PC-9 (cell line): ENCODE data around the gene GAK. TPM values are rescaled to one million over a fixed set of nuclear protein-coding genes. Genes with fewer than 3 reads are reported as not detected.

Source experiments
- BruUV-seq: library from RNA; stranded (reverse); fragments of 400-500 nt; replicated peaks from 2 replicates; lab custom pipeline; 2021; lab: Mats Ljungman, UMichigan
- CTCF ChIA-PET: fragments of 300-600 bp; sonication (Branson Sonifier 250); formaldehyde crosslinking; loops from one replicate; lab custom pipeline; 2022; ENCODE audit warnings: antibody characterized with exemption; lab: Charles Lee
- POLR2A ChIA-PET: fragments of 300-600 bp; sonication (Branson Sonifier 250); formaldehyde crosslinking; loops from one replicate; lab custom pipeline; 2022; ENCODE audit warnings: antibody characterized with exemption; ENCODE audit not compliant: unreplicated experiment; lab: Charles Lee
- DNase-seq, 2 experiments: peaks; one replicate each; pipeline versions ENCODE4 v3.0.0 to v3.0.0-alpha.2; 2015 to 2022; ENCODE audit warnings: mixed read lengths in 1 of 2
- H2AFZ ChIP-seq: fragments of 200-600 bp; sonication (generic); 2 replicates; pipeline ENCODE4 v1.8.1; 2017; ENCODE audit warnings: antibody characterized with exemption
- H3F3A ChIP-seq: fragments of 200-600 bp; sonication (generic); 2 replicates; pipeline ENCODE4 v1.8.1; 2017; ENCODE audit warnings: antibody characterized with exemption, mild to moderate bottlenecking, low read depth; ENCODE audit not compliant: insufficient read depth
- H3K27ac ChIP-seq: fragments of 200-600 bp; sonication (generic); 2 replicates; pipeline ENCODE4 v1.6.1; 2016; ENCODE audit warnings: mixed run types
- H3K27me3 ChIP-seq: fragments of 200-600 bp; sonication (generic); 2 replicates; pipeline ENCODE4 v1.6.1; 2016; ENCODE audit warnings: low read depth, mixed run types; ENCODE audit not compliant: insufficient read depth
- H3K36me3 ChIP-seq: fragments of 200-600 bp; sonication (generic); 2 replicates; pipeline ENCODE4 v1.6.1; 2016; ENCODE audit warnings: low read depth, mixed run types
- H3K4me1 ChIP-seq: fragments of 200-600 bp; sonication (generic); replicated peaks from 2 replicates; pipeline ENCODE4 v1.6.1; 2016; ENCODE audit warnings: mixed run types; ENCODE audit not compliant: insufficient read depth
- H3K4me2 ChIP-seq: fragments of 200-600 bp; sonication (generic); 2 replicates; pipeline ENCODE4 v1.6.1; 2017; ENCODE audit warnings: mixed run types
- H3K4me3 ChIP-seq: fragments of 200-600 bp; sonication (generic); 2 replicates; pipeline ENCODE4 v1.6.1; 2016; ENCODE audit warnings: mixed run types
- H3K79me2 ChIP-seq: fragments of 200-600 bp; sonication (generic); 2 replicates; pipeline ENCODE4 v1.6.1; 2017; ENCODE audit warnings: low read depth, mixed run types
- H3K9me2 ChIP-seq: fragments of 200-600 bp; sonication (generic); 2 replicates; pipeline ENCODE4 v1.8.1; 2017; ENCODE audit warnings: mild to moderate bottlenecking; ENCODE audit not compliant: insufficient read depth
- H3K9me3 ChIP-seq: fragments of 200-600 bp; sonication (generic); 2 replicates; pipeline ENCODE4 v1.8.1; 2016; ENCODE audit warnings: low read depth; ENCODE audit not compliant: insufficient read depth
- H4K20me1 ChIP-seq: fragments of 200-600 bp; sonication (generic); 2 replicates; pipeline ENCODE4 v1.8.1; 2017; ENCODE audit not compliant: insufficient read depth
- CTCF ChIP-seq: fragments of 200-600 bp; sonication (generic); conservative IDR thresholded peaks from 2 replicates; pipeline ENCODE4 v1.6.1; 2017; ENCODE audit warnings: mixed run types, antibody characterized with exemption, mild to moderate bottlenecking, moderate library complexity
- EZH2 ChIP-seq: fragments of 200-600 bp; sonication (generic); IDR thresholded peaks from 2 replicates; pipeline ENCODE4 v1.8.0; 2017; ENCODE audit warnings: antibody characterized with exemption, low read depth
- intact Hi-C: fragments of 100-400 bp; cut with micrococcal nuclease; formaldehyde crosslinking; loops from one replicate; pipeline ENCODE4 v1.10.0; 2022; ENCODE audit not compliant: unreplicated experiment
- total RNA-seq: library from RNA; stranded (reverse); gene quantifications from 2 replicates; pipeline ENCODE4 v1.2.3, GENCODE V29; 2021

GAK gene
- total RNA-seq, 1 experiment from 2014 or later: 114 TPM

- no peaks in the 10 kb centered on the region for H3K27me3 ChIP-seq
- DNase-seq: no peak
- H3K4me1 ChIP-seq: peaks cover 3% of the 10 kb centered on the region; the same call in 1 of the 2 replicates
- ChIA-PET CTCF (interaction anchor here (0.6 kb wide), 1 partner anchor 10 kb away, joined by 17 read pairs; no protein-coding TSS in a partner anchor), POLR2A (no interaction called here)
- no peak overlapping the region for H2AFZ ChIP-seq
- H3K4me2 ChIP-seq: no peak overlapping the region
- H4K20me1 ChIP-seq: peaks cover 12% of the 10 kb centered on the region; the same call in 1 of the 2 replicates
- H3K9me3 ChIP-seq: no peaks in the 10 kb centered on the region
- no peak for TF ChIP-seq EZH2
- TF ChIP-seq CTCF: no peak
- H3K79me2 ChIP-seq: no peaks in the 10 kb centered on the region
- H3K36me3 ChIP-seq: no peaks in the 10 kb centered on the region
- no peaks in the 10 kb centered on the region for H3K9me2 ChIP-seq
- peaks cover 4% of the 10 kb centered on the region; the same call in 1 of the 2 replicates for H3F3A ChIP-seq
- intact Hi-C loops: no loop called here
- BruUV-seq: no TSS peak
- no peak overlapping the region for H3K27ac ChIP-seq
- H3K4me3 ChIP-seq: no peak overlapping the region
Measured at GRCh38 chr4:966266-967112, 34.4 kb upstream of the GAK start.

GRCh38 chr4:965766-966134, 33.6 kb upstream of the GAK start:
- Histone ChIP-seq H2AFZ (no peak overlapping the region), H3K4me2 (no peak overlapping the region), H4K20me1 (peaks cover 5% of the 10 kb centered on the region; the same call in 1 of the 2 replicates), H3K4me1 (no peaks in the 10 kb centered on the region), H3K27ac (no peak overlapping the region), H3F3A (peaks cover 3% of the 10 kb centered on the region; the same call in 1 of the 2 replicates), H3K79me2 (no peaks in the 10 kb centered on the region), H3K9me2 (no peaks in the 10 kb centered on the region), H3K36me3 (no peaks in the 10 kb centered on the region), H3K4me3 (no peak overlapping the region), H3K27me3 (no peaks in the 10 kb centered on the region), H3K9me3 (no peaks in the 10 kb centered on the region)
- TF ChIP-seq EZH2: no peak
- TF ChIP-seq CTCF: no peak
- intact Hi-C loops: no loop called here
- no peak for DNase-seq
- CTCF ChIA-PET: no interaction called here
- BruUV-seq: no TSS peak
- POLR2A ChIA-PET: no interaction called here

GRCh38 chr4:965048-965765, 33.1 kb upstream of the GAK start:
- no peaks in the 10 kb centered on the region for H3K79me2 ChIP-seq
- ChIA-PET POLR2A (no interaction called here), CTCF (no interaction called here)
- BruUV-seq: no TSS peak
- no peak overlapping the region for H3K27ac ChIP-seq
- H3K4me2 ChIP-seq: no peak overlapping the region
- H3F3A ChIP-seq: no peaks in the 10 kb centered on the region
- no peaks in the 10 kb centered on the region for H3K4me1 ChIP-seq
- no peaks in the 10 kb centered on the region for H4K20me1 ChIP-seq
- no peak overlapping the region for H3K4me3 ChIP-seq
- intact Hi-C loops: no loop called here
- no peak for DNase-seq
- H3K27me3 ChIP-seq: no peaks in the 10 kb centered on the region
- H3K9me3 ChIP-seq: no peaks in the 10 kb centered on the region
- H3K36me3 ChIP-seq: no peaks in the 10 kb centered on the region
- no peaks in the 10 kb centered on the region for H3K9me2 ChIP-seq
- no peak overlapping the region for H2AFZ ChIP-seq
- no peak for TF ChIP-seq CTCF
- no peak for TF ChIP-seq EZH2
